ENCODE data around the gene AFF3.

- no peak for TF ChIP-seq CTCF (IDR thresholded peaks at IDR 0.05)
- no peak for TF ChIP-seq POLR2A (IDR thresholded peaks at IDR 0.05)
- no peak for TF ChIP-seq EP300 (IDR thresholded peaks at IDR 0.05)
- TF ChIP-seq POLR2AphosphoS5 (IDR thresholded peaks at IDR 0.05): no peak
Measured at GRCh38 chr2:99841749-99842148, 300.6 kb downstream of the AFF3 start.
